HUES6 (cell line): Measurements from ENCODE around the gene NRXN2.

Experiments used
- H3K27ac ChIP-seq: 2 replicates; pipeline ENCODE4 v1.7.0; 2013; ENCODE audit warnings: low read depth, mild to moderate bottlenecking, low read length, inconsistent platforms
- H3K27me3 ChIP-seq: 2 replicates; pipeline ENCODE4 v1.6.1; 2013; ENCODE audit warnings: low read length; ENCODE audit not compliant: control insufficient read depth, insufficient read depth
- H3K36me3 ChIP-seq: 2 replicates; pipeline ENCODE4 v1.6.1; 2013; ENCODE audit warnings: low read length; ENCODE audit not compliant: control insufficient read depth, insufficient read depth
- H3K4me1 ChIP-seq: 2 replicates; pipeline ENCODE4 v1.6.1; 2013; ENCODE audit warnings: low read length; ENCODE audit not compliant: control insufficient read depth, insufficient read depth
- H3K4me3 ChIP-seq: 2 replicates; pipeline ENCODE4 v1.5.1; 2013; ENCODE audit warnings: low read depth, low read length
- H3K9ac ChIP-seq: one replicate; pipeline ENCODE4 v1.6.1; 2013; ENCODE audit warnings: mild to moderate bottlenecking, low read length
- H3K9me3 ChIP-seq: 2 replicates; pipeline ENCODE4 v1.6.1; 2013; ENCODE audit warnings: low read depth, low read length; ENCODE audit not compliant: control insufficient read depth, insufficient read depth

NRXN2 gene

GRCh38 chr11:64591257-64592233, 131.5 kb downstream of the NRXN2 start:
- peaks cover 27% of the 10 kb centered on the region for H3K9me3 ChIP-seq
- H3K9ac ChIP-seq = no peak overlapping the region
- H3K27me3 ChIP-seq = peaks cover 3% of the 10 kb centered on the region; the same call in 1 of the 2 replicates
- H3K4me1 ChIP-seq = no peaks in the 10 kb centered on the region
- H3K27ac ChIP-seq = no peak overlapping the region
- no peak overlapping the region for H3K4me3 ChIP-seq
- H3K36me3 ChIP-seq = no peaks in the 10 kb centered on the region

GRCh38 chr11:64590763-64591221, 132.2 kb downstream of the NRXN2 start, which contains the start of gene SLC22A12:
Gene SLC22A12, plus strand, starts transcription at chr11:64591220. Its CDS starts 337 bp downstream, at chr11:64591557.
- peaks cover 21% of the 10 kb centered on the region for H3K9me3 ChIP-seq
- no peak within 1 kb of the TSS for H3K4me3 ChIP-seq
- H3K9ac ChIP-seq = no peak within 1 kb of the TSS
- no peaks in the 10 kb centered on the region for H3K36me3 ChIP-seq
- H3K27me3 ChIP-seq = peaks cover 3% of the 10 kb centered on the region; the same call in 1 of the 2 replicates
- no peaks in the 10 kb centered on the region for H3K4me1 ChIP-seq
- H3K27ac ChIP-seq = no peak within 1 kb of the TSS

- Histone ChIP-seq H3K27me3 (no peaks in the 10 kb centered on the region), H3K4me1 (no peaks in the 10 kb centered on the region; the same call in 1 of the 2 replicates), H3K4me3 (no peak overlapping the region), H3K36me3 (no peaks in the 10 kb centered on the region), H3K9me3 (peaks cover 13% of the 10 kb centered on the region), H3K27ac (no peak overlapping the region), H3K9ac (no peak overlapping the region)
These were observed 134.3 kb downstream of the NRXN2 start for GRCh38 chr11:64588701-64589100.

GRCh38 chr11:64586366-64586765, 136.6 kb downstream of the NRXN2 start:
- Histone ChIP-seq H3K27ac (no peak overlapping the region), H3K27me3 (no peaks in the 10 kb centered on the region), H3K9ac (no peak overlapping the region), H3K4me1 (no peaks in the 10 kb centered on the region; the same call in 1 of the 2 replicates), H3K9me3 (peaks cover 13% of the 10 kb centered on the region), H3K4me3 (no peak overlapping the region), H3K36me3 (no peaks in the 10 kb centered on the region)

GRCh38 chr11:64585150-64585549, 137.8 kb downstream of the NRXN2 start:
- Histone ChIP-seq H3K27me3 (no peaks in the 10 kb centered on the region), H3K36me3 (no peaks in the 10 kb centered on the region), H3K27ac (no peak overlapping the region), H3K9me3 (peaks cover 13% of the 10 kb centered on the region), H3K9ac (no peak overlapping the region), H3K4me3 (no peak overlapping the region), H3K4me1 (no peaks in the 10 kb centered on the region; the same call in 1 of the 2 replicates)

- Histone ChIP-seq H3K9ac (no peak overlapping the region), H3K4me1 (no peaks in the 10 kb centered on the region; the same call in 1 of the 2 replicates), H3K36me3 (no peaks in the 10 kb centered on the region), H3K4me3 (no peak overlapping the region), H3K27me3 (no peaks in the 10 kb centered on the region), H3K9me3 (peaks cover 4% of the 10 kb centered on the region), H3K27ac (no peak overlapping the region)
These were observed 139.4 kb downstream of the NRXN2 start for GRCh38 chr11:64583296-64584262.

- no peak overlapping the region for H3K27ac ChIP-seq
- H3K4me3 ChIP-seq = no peak overlapping the region
These were observed 140.1 kb downstream of the NRXN2 start for GRCh38 chr11:64582885-64583284.

GRCh38 chr11:64581057-64581523, 141.9 kb downstream of the NRXN2 start:
- Histone ChIP-seq H3K27me3 (no peaks in the 10 kb centered on the region), H3K4me3 (no peak overlapping the region), H3K36me3 (no peaks in the 10 kb centered on the region), H3K27ac (no peak overlapping the region), H3K9me3 (no peaks in the 10 kb centered on the region), H3K4me1 (no peaks in the 10 kb centered on the region; the same call in 1 of the 2 replicates), H3K9ac (no peak overlapping the region)

More at GRCh38 chr11:64582885-64583284, 140.1 kb downstream of the NRXN2 start:
- no peaks in the 10 kb centered on the region for H3K27me3 ChIP-seq
- no peaks in the 10 kb centered on the region for H3K36me3 ChIP-seq
- H3K9ac ChIP-seq = no peak overlapping the region
- H3K4me1 ChIP-seq = no peaks in the 10 kb centered on the region; the same call in 1 of the 2 replicates
- H3K9me3 ChIP-seq = no peaks in the 10 kb centered on the region

GRCh38 chr11:64580412-64580811, 142.6 kb downstream of the NRXN2 start:
- H3K4me3 ChIP-seq = no peak overlapping the region

GRCh38 chr11:64577202-64577601, 145.8 kb downstream of the NRXN2 start:
- Histone ChIP-seq H3K27me3 (no peaks in the 10 kb centered on the region), H3K4me1 (peaks cover 2% of the 10 kb centered on the region; the same call in 1 of the 2 replicates)

More at GRCh38 chr11:64580412-64580811, 142.6 kb downstream of the NRXN2 start:
- Histone ChIP-seq H3K4me1 (no peaks in the 10 kb centered on the region; the same call in 1 of the 2 replicates), H3K27me3 (no peaks in the 10 kb centered on the region), H3K9ac (no peak overlapping the region), H3K36me3 (no peaks in the 10 kb centered on the region), H3K9me3 (no peaks in the 10 kb centered on the region), H3K27ac (no peak overlapping the region)

More at GRCh38 chr11:64577202-64577601, 145.8 kb downstream of the NRXN2 start:
- no peak overlapping the region for H3K4me3 ChIP-seq
- H3K27ac ChIP-seq = no peak overlapping the region
- H3K9ac ChIP-seq = no peak overlapping the region
- H3K36me3 ChIP-seq = no peaks in the 10 kb centered on the region
- H3K9me3 ChIP-seq = no peaks in the 10 kb centered on the region
